K562 (cell line): ENCODE data around the gene STXBP6. TPM values are rescaled to one million over a fixed set of nuclear protein-coding genes. Genes with fewer than 3 reads are reported as not detected.

Experiments
- ATAC-seq: fragments of 200-7000 bp; cut with Tn5 transposase; 3 replicates; pipeline ENCODE4 v1.9.1; 2020; ENCODE audit warnings: moderate library complexity
- BruUV-seq: library from RNA; stranded (reverse); fragments of 400-500 nt; replicated peaks from 2 replicates; lab custom pipeline; 2021; lab: Mats Ljungman, UMichigan
- CTCF ChIA-PET: fragments of 300-600 bp; formaldehyde crosslinking; extraction: SDS; loops from one replicate; lab custom pipeline; 2021; ENCODE audit warnings: low intra/inter-chr PET ratio; lab: Yijun Ruan, JAX
- POLR2A ChIA-PET: fragments of 300-600, 350-650 bp; sonication (Branson Sonifier 250); formaldehyde crosslinking; extraction: SDS; loops from one replicate; lab custom pipeline; 2021; ENCODE audit warnings: antibody characterized with exemption, inconsistent platforms; lab: Yijun Ruan, JAX
- DNase-seq, 4 experiments: peaks; one replicate each; pipeline versions ENCODE4 v3.0.0 to v3.0.0-alpha.2; 2011 to 2018; ENCODE audit warnings: low spot score in 3 of 4, mixed read lengths in 3 of 4; ENCODE audit errors: extremely low read depth in 1 of 4
- FAIRE-seq: peaks from 2 replicates; lab custom pipeline; 2011; peaks lifted over from hg19 to GRCh38; lab: Jason Lieb, UNC
- H2AFZ ChIP-seq: 2 replicates; pipeline ENCODE4 v1.6.0; 2011; ENCODE audit warnings: low read depth, low read length, control low read depth, inconsistent platforms
- H3K27ac ChIP-seq: fragments of 200-600 bp; 3 replicates; pipeline ENCODE4 v1.8.0; 2011; ENCODE audit warnings: low read depth, mild to moderate bottlenecking, control low read depth, inconsistent platforms, low read length, moderate library complexity, mixed read lengths; ENCODE audit errors: extremely low read depth
- H3K27me3 ChIP-seq, 2 experiments: fragments of 300-600 bp in 1 of 2; 2 replicates in 1 of 2; 3 replicates in 1 of 2; pipeline versions ENCODE4 v1.6.0 to v1.8.0; 2011; ENCODE audit warnings: inconsistent platforms in 2 of 2, low read length in 2 of 2, mild to moderate bottlenecking in 1 of 2, mixed read lengths in 1 of 2, moderate library complexity in 1 of 2; ENCODE audit not compliant: control insufficient read depth in 2 of 2, insufficient read depth in 2 of 2
- H3K36me3 ChIP-seq: fragments of 300-600 bp; 3 replicates; pipeline ENCODE4 v1.8.0; 2011; ENCODE audit warnings: mild to moderate bottlenecking, low read length, inconsistent platforms; ENCODE audit not compliant: control insufficient read depth, insufficient read depth
- H3K4me1 ChIP-seq, 2 experiments: fragments of 200-600 bp in 1 of 2; replicated peaks in 1 of 2; 2 replicates in 1 of 2; 3 replicates in 1 of 2; pipeline versions ENCODE4 v1.5.1 to v1.8.0; 2011; ENCODE audit warnings: inconsistent platforms in 2 of 2, low read length in 2 of 2, mild to moderate bottlenecking in 1 of 2, mixed read lengths in 1 of 2, moderate library complexity in 1 of 2; ENCODE audit not compliant: control insufficient read depth in 2 of 2, insufficient read depth in 2 of 2
- H3K4me2 ChIP-seq: 2 replicates; pipeline ENCODE4 v1.6.1; 2011; ENCODE audit warnings: low read length, control low read depth, inconsistent platforms, mixed read lengths; ENCODE audit not compliant: insufficient read depth
- H3K4me3 ChIP-seq: fragments of 200-600 bp; sonication (generic), shearing (Covaris generic); 2 replicates; pipeline ENCODE4 v1.5.1; 2016; ENCODE audit warnings: control low read depth, inconsistent platforms
- H3K79me2 ChIP-seq: fragments of 200-600 bp; 3 replicates; pipeline ENCODE4 v1.8.0; 2011; ENCODE audit warnings: low read length, inconsistent platforms; ENCODE audit not compliant: control insufficient read depth, insufficient read depth
- H3K9ac ChIP-seq, 2 experiments: 2 replicates each; pipeline versions ENCODE4 v1.6.0 to v1.6.1; 2011; ENCODE audit warnings: low read depth in 2 of 2, low read length in 2 of 2, control low read depth in 1 of 2, inconsistent platforms in 1 of 2, mild to moderate bottlenecking in 1 of 2, mixed read lengths in 1 of 2; ENCODE audit not compliant: insufficient read depth in 1 of 2
- H3K9me1 ChIP-seq: one replicate; pipeline ENCODE4 v1.6.0; 2011; ENCODE audit warnings: inconsistent platforms, mild to moderate bottlenecking, low read length, moderate library complexity; ENCODE audit not compliant: control insufficient read depth, insufficient read depth
- H3K9me3 ChIP-seq: replicated peaks from 2 replicates; pipeline ENCODE4 v1.5.1; 2011; ENCODE audit warnings: low read depth, low read length, inconsistent platforms; ENCODE audit not compliant: control insufficient read depth, insufficient read depth
- H4K20me1 ChIP-seq: replicated peaks from 2 replicates; pipeline ENCODE4 v1.6.1; 2011; ENCODE audit warnings: low read length, inconsistent platforms, mixed read lengths; ENCODE audit not compliant: control insufficient read depth, insufficient read depth
- BMI1 ChIP-seq: fragments of 150-350 bp; IDR thresholded peaks from 2 replicates; pipeline ENCODE4 v1.6.1; 2014; ENCODE audit warnings: low read length
- ID3 ChIP-seq, 2 experiments: fragments of 250-450 bp in 1 of 2; fragments of 450-650 bp in 1 of 2; sonication (Bioruptor Pico) in 1 of 2; IDR thresholded peaks; 2 replicates each; pipeline versions ENCODE4 v1.6.1 to v1.8.0; 2016 to 2021; ENCODE audit warnings: mild to moderate bottlenecking in 2 of 2, moderate library complexity in 2 of 2, missing compliant biosample characterization in 1 of 2, missing genetic modification characterization in 1 of 2
- PTBP1 ChIP-seq: fragments of 200-400 bp; formaldehyde crosslinking; IDR thresholded peaks from 2 replicates; pipeline ENCODE4 v1.6.1; 2017; ENCODE audit warnings: low read depth, low read length
- SREBF2 ChIP-seq: sonication (generic); formaldehyde crosslinking; IDR thresholded peaks from 2 replicates; pipeline ENCODE4 v1.4.0; 2020; ENCODE audit warnings: mild to moderate bottlenecking, missing genetic modification reagents
- SRSF1 ChIP-seq: fragments of 200-400 bp; formaldehyde crosslinking; IDR thresholded peaks from 2 replicates; pipeline ENCODE4 v1.6.1; 2017; ENCODE audit warnings: mild to moderate bottlenecking, low read depth, low read length, moderate library complexity
- ZBED1 ChIP-seq: IDR thresholded peaks from 2 replicates; pipeline ENCODE4 v1.6.1; 2014
- ZNF3 ChIP-seq: fragments of 250-450 bp; sonication (Bioruptor Pico); IDR thresholded peaks from 2 replicates; pipeline ENCODE4 v1.5.0; 2021; ENCODE audit warnings: mild to moderate bottlenecking, moderate library complexity
- ZNF316 ChIP-seq: fragments of 450-650 bp; IDR thresholded peaks from 2 replicates; pipeline ENCODE4 v1.6.1; 2016
- ZNF696 ChIP-seq: fragments of 250-450 bp; sonication (Bioruptor Pico); conservative IDR thresholded peaks from 2 replicates; pipeline ENCODE4 v1.4.0; 2020; ENCODE audit warnings: mild to moderate bottlenecking, moderate library complexity
- ZNF785 ChIP-seq: fragments of 250-450 bp; sonication (Bioruptor Pico); IDR thresholded peaks from 2 replicates; pipeline ENCODE4 v1.4.0; 2020; ENCODE audit warnings: mild to moderate bottlenecking
- WGBS: fragments of 100-300 bp; shearing (Covaris generic); methylation state at CpG from one replicate; pipeline ENCODE4 v1.1.6; 2016; ENCODE audit warnings: low coverage, mixed read lengths; ENCODE audit not compliant: insufficient coverage; ENCODE audit errors: missing lambda C conversion rate; 5-methylcytosine and 5-hydroxymethylcytosine counted together
- in situ Hi-C: fragments of 300-500 bp; cut with MboI; formaldehyde crosslinking; loops from 4 replicates; pipeline ENCODE4 v1.15.0; 2018; ENCODE audit warnings: inconsistent platforms, mixed read lengths
- intact Hi-C: fragments of 100-400 bp; cut with micrococcal nuclease; formaldehyde crosslinking; loops from 2 replicates; pipeline ENCODE4 v1.14.2; 2022
- polyA plus RNA-seq, 8 experiments: library from polyadenylated mRNA; depleted of rRNA in 4 of 8; stranded (reverse) in 5 of 8; unstranded in 3 of 8; fragments of >200 nt; fragmentation: Nextera tagmentation in 2 of 8; fragmentation: Illumina TruSeq in 1 of 8; extraction: Ambion mirVana in 2 of 8; extraction: Trizol in 1 of 8; gene quantifications; 2 replicates each; pipeline versions ENCODE4 v1.2.1 to v1.2.3, GENCODE V29; 2011 to 2014; ENCODE audit warnings: inconsistent platforms in 1 of 8, missing spikeins in 1 of 8
- total RNA-seq, 7 experiments: library from RNA; depleted of rRNA in 6 of 7; stranded (reverse); fragments of >200 nt in 6 of 7; fragmentation: Illumina TruSeq in 2 of 7; extraction: Trizol in 2 of 7; gene quantifications; 2 replicates each; pipeline versions ENCODE4 v1.2.1 to v1.2.3, GENCODE V29; 2011 to 2021; ENCODE audit warnings: low replicate concordance in 1 of 7
- TF ChIP-seq, protein P1 (sequence below): fragments of 250-450 bp; sonication (Bioruptor Pico); IDR thresholded peaks from 2 replicates; pipeline ENCODE4 v1.5.1; 2021; ENCODE audit warnings: mild to moderate bottlenecking
- TF ChIP-seq, protein P2 (sequence below), 2 experiments: fragments of 200-800 bp in 1 of 2; sonication (Bioruptor generic) in 1 of 2; sonication (generic) in 1 of 2; formaldehyde crosslinking in 1 of 2; IDR thresholded peaks in 1 of 2; conservative IDR thresholded peaks in 1 of 2; 2 replicates each; pipeline versions ENCODE4 v1.5.0 to v1.6.1; 2016 to 2020; ENCODE audit warnings: missing compliant biosample characterization in 1 of 2, missing genetic modification characterization in 1 of 2, missing genetic modification reagents in 1 of 2

The STXBP6 gene
- total and polyA plus RNA-seq, 9 of the 15 experiments (the other 6 are each of a cell fraction or from before 2014, with no cell fraction given): 0.27 to 0.89 (median 0.59) TPM

DNA sequence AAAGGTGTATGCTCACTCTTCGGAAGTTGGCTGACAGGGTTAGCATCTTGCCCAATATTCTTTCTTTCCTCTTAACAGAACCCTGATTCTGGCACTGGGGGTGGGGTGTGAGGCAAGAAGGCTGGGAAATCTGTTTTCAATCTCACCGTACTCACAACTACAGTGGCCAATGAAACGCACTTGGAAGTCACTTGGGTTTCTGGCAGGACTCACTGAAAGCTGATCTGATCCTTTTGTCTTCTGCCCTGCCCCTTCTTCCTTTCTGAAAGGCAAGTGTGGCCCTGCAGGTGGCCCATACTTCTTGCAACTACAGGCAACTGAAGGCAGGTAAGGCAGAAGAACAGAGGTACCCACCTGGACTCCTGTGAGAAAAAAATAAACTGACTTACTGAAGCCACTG lies 106.9 kb downstream of the STXBP6 start:
- Histone ChIP-seq H3K4me2 (no peak overlapping the region), H3K9me1 (no peaks in the 10 kb centered on the region), H3K4me3 (no peak overlapping the region), H3K9me3 (no peaks in the 10 kb centered on the region), H3K79me2 (no peaks in the 10 kb centered on the region), H3K9ac (no peak overlapping the region), H4K20me1 (no peaks in the 10 kb centered on the region), H3K27ac (no peak overlapping the region), H2AFZ (no peak overlapping the region), H3K4me1 (no peaks in the 10 kb centered on the region), H3K27me3 (no peaks in the 10 kb centered on the region), H3K36me3 (no peaks in the 10 kb centered on the region)
- intact Hi-C loops (no loop called here), in situ Hi-C loops (no loop called here)
- ChIA-PET CTCF (no interaction called here), POLR2A (no interaction called here)
- DNase-seq: no peak
- no peak for ATAC-seq
- no peak for FAIRE-seq
- BruUV-seq: no TSS peak
- 2% methylated on average over 3 of the region's 3 CpGs for WGBS
- no peak for TF ChIP-seq ID3 (CRISPR knock-in tag; IDR thresholded peaks at IDR 0.05)
- no peak for TF ChIP-seq ID3 (tag; IDR thresholded peaks at IDR 0.05)
- no peak for TF ChIP-seq ZNF316
- TF ChIP-seq ZNF785 (CRISPR knock-in tag): no peak
- TF ChIP-seq PTBP1: no peak
- no peak for TF ChIP-seq BMI1
- TF ChIP-seq, protein P1, sequence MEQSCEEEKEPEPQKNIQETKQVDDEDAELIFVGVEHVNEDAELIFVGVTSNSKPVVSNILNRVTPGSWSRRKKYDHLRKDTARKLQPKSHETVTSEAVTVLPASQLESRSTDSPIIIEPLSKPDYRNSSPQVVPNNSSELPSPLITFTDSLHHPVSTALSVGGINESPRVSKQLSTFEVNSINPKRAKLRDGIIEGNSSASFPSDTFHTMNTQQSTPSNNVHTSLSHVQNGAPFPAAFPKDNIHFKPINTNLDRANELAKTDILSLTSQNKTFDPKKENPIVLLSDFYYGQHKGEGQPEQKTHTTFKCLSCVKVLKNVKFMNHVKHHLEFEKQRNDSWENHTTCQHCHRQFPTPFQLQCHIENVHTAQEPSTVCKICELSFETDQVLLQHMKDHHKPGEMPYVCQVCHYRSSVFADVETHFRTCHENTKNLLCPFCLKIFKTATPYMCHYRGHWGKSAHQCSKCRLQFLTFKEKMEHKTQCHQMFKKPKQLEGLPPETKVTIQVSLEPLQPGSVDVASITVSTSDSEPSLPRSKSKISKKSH (CRISPR knock-in tag): no peak
- no peak for TF ChIP-seq ZBED1
- TF ChIP-seq, protein P2, sequence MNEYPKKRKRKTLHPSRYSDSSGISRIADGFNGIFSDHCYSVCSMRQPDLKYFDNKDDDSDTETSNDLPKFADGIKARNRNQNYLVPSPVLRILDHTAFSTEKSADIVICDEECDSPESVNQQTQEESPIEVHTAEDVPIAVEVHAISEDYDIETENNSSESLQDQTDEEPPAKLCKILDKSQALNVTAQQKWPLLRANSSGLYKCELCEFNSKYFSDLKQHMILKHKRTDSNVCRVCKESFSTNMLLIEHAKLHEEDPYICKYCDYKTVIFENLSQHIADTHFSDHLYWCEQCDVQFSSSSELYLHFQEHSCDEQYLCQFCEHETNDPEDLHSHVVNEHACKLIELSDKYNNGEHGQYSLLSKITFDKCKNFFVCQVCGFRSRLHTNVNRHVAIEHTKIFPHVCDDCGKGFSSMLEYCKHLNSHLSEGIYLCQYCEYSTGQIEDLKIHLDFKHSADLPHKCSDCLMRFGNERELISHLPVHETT (CRISPR knock-in tag; conservative IDR thresholded peaks at IDR 0.05 in 1 of 2, IDR thresholded peaks at IDR 0.05 in 1 of 2): no peak
- no peak for TF ChIP-seq SRSF1
- TF ChIP-seq SREBF2 (CRISPR knock-in tag): no peak
- TF ChIP-seq ZNF696: no peak
- TF ChIP-seq ZNF3 (CRISPR knock-in tag): no peak
